ENCODE results near the gene CCDC146. TPM values are rescaled to one million over a fixed set of nuclear protein-coding genes. Genes with fewer than 3 reads are reported as not detected.

The CCDC146 gene, protein sequence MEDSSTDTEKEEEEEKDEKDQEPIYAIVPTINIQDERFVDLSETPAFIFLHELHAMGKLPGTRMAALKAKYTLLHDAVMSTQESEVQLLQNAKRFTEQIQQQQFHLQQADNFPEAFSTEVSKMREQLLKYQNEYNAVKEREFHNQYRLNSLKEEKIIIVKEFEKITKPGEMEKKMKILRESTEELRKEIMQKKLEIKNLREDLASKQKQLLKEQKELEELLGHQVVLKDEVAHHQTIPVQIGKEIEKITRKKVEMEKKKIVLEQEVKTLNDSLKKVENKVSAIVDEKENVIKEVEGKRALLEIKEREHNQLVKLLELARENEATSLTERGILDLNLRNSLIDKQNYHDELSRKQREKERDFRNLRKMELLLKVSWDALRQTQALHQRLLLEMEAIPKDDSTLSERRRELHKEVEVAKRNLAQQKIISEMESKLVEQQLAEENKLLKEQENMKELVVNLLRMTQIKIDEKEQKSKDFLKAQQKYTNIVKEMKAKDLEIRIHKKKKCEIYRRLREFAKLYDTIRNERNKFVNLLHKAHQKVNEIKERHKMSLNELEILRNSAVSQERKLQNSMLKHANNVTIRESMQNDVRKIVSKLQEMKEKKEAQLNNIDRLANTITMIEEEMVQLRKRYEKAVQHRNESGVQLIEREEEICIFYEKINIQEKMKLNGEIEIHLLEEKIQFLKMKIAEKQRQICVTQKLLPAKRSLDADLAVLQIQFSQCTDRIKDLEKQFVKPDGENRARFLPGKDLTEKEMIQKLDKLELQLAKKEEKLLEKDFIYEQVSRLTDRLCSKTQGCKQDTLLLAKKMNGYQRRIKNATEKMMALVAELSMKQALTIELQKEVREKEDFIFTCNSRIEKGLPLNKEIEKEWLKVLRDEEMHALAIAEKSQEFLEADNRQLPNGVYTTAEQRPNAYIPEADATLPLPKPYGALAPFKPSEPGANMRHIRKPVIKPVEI
- 0.77 and 2.5 TPM in 2 replicates for total RNA-seq

GRCh38 chr7:77121860-77122681, at the start of gene CCDC146:
Gene CCDC146 (plus strand): TSS chr7:77122615. CDS start chr7:77167669, 45,054 bp downstream.

GRCh38 chr7:77199013-77199966, 76.9 kb downstream of the CCDC146 start, which contains the start of gene FGL2:
Gene FGL2 (minus strand): TSS chr7:77199819. CDS start chr7:77199793, 26 bp downstream.

Other genes with a start within 250 kb of the CCDC146 start
- gene SPDYE17, start 90.3 kb upstream of the CCDC146 start, total RNA-seq: not detected in 2 replicates
- gene SPDYE18, start 60.1 kb upstream of the CCDC146 start, total RNA-seq: 0.19 and 0.28 TPM in 2 replicates
- gene FGL2, start 77.2 kb downstream of the CCDC146 start, total RNA-seq: 3.1 and 10.1 TPM in 2 replicates